Sigmoid colon (tissue), 7 donors: ENCODE measurements around the gene TECPR2. TPM values are rescaled to one million over a fixed set of nuclear protein-coding genes. Genes with fewer than 3 reads are reported as not detected.

Experiments
- DNase-seq: peaks from one replicate; pipeline ENCODE4 v3.0.0-alpha.2; 2019
- H3K27ac ChIP-seq, 4 donors: fragments of 200-600 bp; sonication (generic); one replicate each; pipeline ENCODE4 v1.5.1; 2016 to 2019; ENCODE audit warnings: mild to moderate bottlenecking in 1 of 4
- H3K27me3 ChIP-seq, 3 donors: fragments of 200-600 bp; sonication (generic); one replicate each; pipeline ENCODE4 v1.5.1; 2019; ENCODE audit warnings: mild to moderate bottlenecking in 1 of 3
- H3K36me3 ChIP-seq, 4 donors: fragments of 200-600 bp; sonication (generic); one replicate each; pipeline ENCODE4 v1.5.1; 2016 to 2019
- H3K4me1 ChIP-seq, 4 donors: fragments of 200-600 bp; sonication (generic); one replicate each; pipeline ENCODE4 v1.5.1; 2017 to 2019
- H3K4me3 ChIP-seq, 4 donors: fragments of 200-600 bp; sonication (generic); one replicate each; pipeline ENCODE4 v1.5.1; 2017 to 2019; ENCODE audit warnings: mild to moderate bottlenecking in 2 of 4, moderate library complexity in 1 of 4
- H3K9me3 ChIP-seq, 4 donors: fragments of 200-600 bp in 3 of 4; sonication (generic) in 3 of 4; one replicate each; pipeline versions ENCODE4 v1.5.1 to v1.6.1; 2013 to 2019
- EP300 ChIP-seq, 4 donors: sonication (generic); formaldehyde crosslinking; IDR thresholded peaks; one replicate each; pipeline ENCODE4 v1.6.1; 2017; ENCODE audit warnings: antibody characterized with exemption in 4 of 4
- POLR2A ChIP-seq, 2 donors: fragments of 450-650 bp; IDR thresholded peaks; one replicate each; pipeline ENCODE4 v1.6.1; 2016; ENCODE audit warnings: antibody characterized with exemption in 2 of 2, mild to moderate bottlenecking in 2 of 2, moderate library complexity in 2 of 2
- POLR2AphosphoS5 ChIP-seq, 4 donors: sonication (generic); formaldehyde crosslinking; IDR thresholded peaks; one replicate each; pipeline ENCODE4 v1.6.1; 2017; ENCODE audit warnings: antibody characterized with exemption in 4 of 4
- WGBS, 2 donors: extraction: QIAGEN DNeasy Blood & Tissue Kit; methylation state at CpG; one replicate each; pipeline ENCODE4 v1.1.7; 2013; 5-methylcytosine and 5-hydroxymethylcytosine counted together
- intact Hi-C: fragments of 100-400 bp; cut with DNase I; formaldehyde crosslinking; loops from one replicate; pipeline ENCODE4 v1.15.1; 2023
- polyA plus RNA-seq, 3 donors: library from polyadenylated mRNA; stranded (reverse); fragments of 200-250 nt; gene quantifications; one replicate each; pipeline ENCODE4 v1.2.3, GENCODE V29; 2013
- total RNA-seq, 4 donors: library from RNA; depleted of rRNA; stranded (reverse); fragments of >200 nt; gene quantifications; one replicate each; pipeline ENCODE4 v1.1.0, GENCODE V29; 2016
- TF ChIP-seq, protein P1 (sequence below), 4 experiments: fragments of 450-650 bp in 3 of 4; fragments of 200-600 bp in 1 of 4; IDR thresholded peaks; one replicate each; pipeline ENCODE4 v1.5.1; 2016 to 2019; ENCODE audit warnings: antibody characterized with exemption in 4 of 4, mild to moderate bottlenecking in 3 of 4, moderate library complexity in 2 of 4
- donor health status: healthy with polysubstance abuse.
- donor health status: Bipolar disorder and iron deficiency.
- donor health status: healthy.

The TECPR2 gene
- total and polyA plus RNA-seq, 7 donors = 2.1 to 51.0 (median 15.3) TPM

GRCh38 chr14:102493585-102493984 lies 130.8 kb downstream of the TECPR2 start:
- peaks cover 0 to 10% (median 0%) of the 10 kb centered on the region in 4 donors for H3K4me1 ChIP-seq
- no peak for DNase-seq
- intact Hi-C loops = no loop called here
- no peaks in the 10 kb centered on the region for H3K9me3 ChIP-seq
- TF ChIP-seq POLR2A (IDR thresholded peaks at IDR 0.05) = no peak
- TF ChIP-seq EP300 (IDR thresholded peaks at IDR 0.05) = no peak
- TF ChIP-seq, protein P1, sequence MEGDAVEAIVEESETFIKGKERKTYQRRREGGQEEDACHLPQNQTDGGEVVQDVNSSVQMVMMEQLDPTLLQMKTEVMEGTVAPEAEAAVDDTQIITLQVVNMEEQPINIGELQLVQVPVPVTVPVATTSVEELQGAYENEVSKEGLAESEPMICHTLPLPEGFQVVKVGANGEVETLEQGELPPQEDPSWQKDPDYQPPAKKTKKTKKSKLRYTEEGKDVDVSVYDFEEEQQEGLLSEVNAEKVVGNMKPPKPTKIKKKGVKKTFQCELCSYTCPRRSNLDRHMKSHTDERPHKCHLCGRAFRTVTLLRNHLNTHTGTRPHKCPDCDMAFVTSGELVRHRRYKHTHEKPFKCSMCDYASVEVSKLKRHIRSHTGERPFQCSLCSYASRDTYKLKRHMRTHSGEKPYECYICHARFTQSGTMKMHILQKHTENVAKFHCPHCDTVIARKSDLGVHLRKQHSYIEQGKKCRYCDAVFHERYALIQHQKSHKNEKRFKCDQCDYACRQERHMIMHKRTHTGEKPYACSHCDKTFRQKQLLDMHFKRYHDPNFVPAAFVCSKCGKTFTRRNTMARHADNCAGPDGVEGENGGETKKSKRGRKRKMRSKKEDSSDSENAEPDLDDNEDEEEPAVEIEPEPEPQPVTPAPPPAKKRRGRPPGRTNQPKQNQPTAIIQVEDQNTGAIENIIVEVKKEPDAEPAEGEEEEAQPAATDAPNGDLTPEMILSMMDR (IDR thresholded peaks at IDR 0.05) = no peak
- TF ChIP-seq POLR2AphosphoS5 (IDR thresholded peaks at IDR 0.05) = no peak
- WGBS, 2 donors = 96 to 98% methylated on average over 15 of the region's 15 CpGs
- peaks cover 0 to 19% (median 16%) of the 10 kb centered on the region in 4 donors for H3K36me3 ChIP-seq
- no peak overlapping the region for H3K4me3 ChIP-seq
- H3K27ac ChIP-seq = no peak overlapping the region
- no peaks in the 10 kb centered on the region for H3K27me3 ChIP-seq

DNA sequence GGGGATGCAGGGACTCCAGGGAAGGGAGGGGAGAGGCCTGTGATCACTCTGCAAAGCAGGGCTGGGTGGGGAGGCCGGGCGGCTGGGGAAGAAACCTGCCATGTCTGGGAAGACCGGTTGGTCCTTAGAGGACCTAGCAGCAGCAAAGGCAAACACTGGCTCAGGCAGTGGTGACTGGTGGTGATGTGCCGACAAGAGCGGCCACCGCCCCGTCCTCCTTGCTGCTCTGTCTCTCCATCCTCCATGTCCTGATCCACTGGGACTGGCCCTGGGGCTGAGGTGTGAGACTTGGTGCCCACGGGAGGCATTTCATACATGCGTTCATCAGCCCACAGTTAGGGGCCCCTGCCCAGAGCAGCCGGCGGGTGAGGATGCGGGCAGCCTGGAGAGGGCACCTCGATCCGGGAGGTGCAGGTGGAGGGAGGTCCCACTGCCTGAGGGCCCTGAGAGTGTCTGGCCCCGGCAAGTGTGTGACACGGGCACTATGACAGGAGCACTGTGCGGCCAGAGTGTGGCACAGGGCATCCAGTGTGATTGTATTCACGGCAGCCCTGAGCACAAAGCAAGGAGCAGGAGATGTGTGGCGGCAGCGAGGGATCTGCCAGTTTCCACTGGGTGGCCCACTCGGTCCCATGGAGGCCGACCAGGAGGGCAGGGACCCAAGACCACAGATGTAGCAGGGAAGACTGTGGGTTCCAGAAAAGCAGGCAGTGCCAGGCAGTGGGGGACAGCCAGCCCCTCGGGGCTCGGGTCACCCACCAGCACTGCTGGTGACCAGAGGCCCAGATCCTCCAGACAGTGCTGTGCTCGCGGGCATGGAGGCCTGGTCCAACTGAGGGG lies 133.0 kb downstream of the TECPR2 start:
- WGBS, 2 donors = 96% methylated on average over 26 of the region's 26 CpGs
- no peak for DNase-seq
- Histone ChIP-seq H3K27ac (no peak overlapping the region), H3K36me3 (peaks cover 0 to 27% (median 19%) of the 10 kb centered on the region in 4 donors), H3K27me3 (no peaks in the 10 kb centered on the region), H3K4me3 (no peak overlapping the region), H3K4me1 (peaks cover 0 to 17% (median 16%) of the 10 kb centered on the region in 4 donors), H3K9me3 (no peaks in the 10 kb centered on the region)
- TF ChIP-seq, protein P1 (IDR thresholded peaks at IDR 0.05) = no peak
- no peak for TF ChIP-seq EP300 (IDR thresholded peaks at IDR 0.05)
- TF ChIP-seq POLR2AphosphoS5 (IDR thresholded peaks at IDR 0.05) = no peak
- no peak for TF ChIP-seq POLR2A (IDR thresholded peaks at IDR 0.05)
- intact Hi-C loops = no loop called here

GRCh38 chr14:102496331-102496691 lies 133.6 kb downstream of the TECPR2 start:
- intact Hi-C loops = no loop called here
- Histone ChIP-seq H3K27ac (no peak overlapping the region), H3K4me1 (peaks cover 0 to 21% (median 19%) of the 10 kb centered on the region in 4 donors), H3K36me3 (peaks cover 0 to 27% (median 19%) of the 10 kb centered on the region in 4 donors), H3K27me3 (no peaks in the 10 kb centered on the region), H3K4me3 (no peak overlapping the region), H3K9me3 (no peaks in the 10 kb centered on the region)
- TF ChIP-seq POLR2A (IDR thresholded peaks at IDR 0.05) = no peak
- TF ChIP-seq, protein P1 (IDR thresholded peaks at IDR 0.05) = no peak
- no peak for TF ChIP-seq EP300 (IDR thresholded peaks at IDR 0.05)
- TF ChIP-seq POLR2AphosphoS5 (IDR thresholded peaks at IDR 0.05) = no peak
- 94 to 97% methylated on average over 11 of the region's 11 CpGs for WGBS, 2 donors
- no peak for DNase-seq

DNA sequence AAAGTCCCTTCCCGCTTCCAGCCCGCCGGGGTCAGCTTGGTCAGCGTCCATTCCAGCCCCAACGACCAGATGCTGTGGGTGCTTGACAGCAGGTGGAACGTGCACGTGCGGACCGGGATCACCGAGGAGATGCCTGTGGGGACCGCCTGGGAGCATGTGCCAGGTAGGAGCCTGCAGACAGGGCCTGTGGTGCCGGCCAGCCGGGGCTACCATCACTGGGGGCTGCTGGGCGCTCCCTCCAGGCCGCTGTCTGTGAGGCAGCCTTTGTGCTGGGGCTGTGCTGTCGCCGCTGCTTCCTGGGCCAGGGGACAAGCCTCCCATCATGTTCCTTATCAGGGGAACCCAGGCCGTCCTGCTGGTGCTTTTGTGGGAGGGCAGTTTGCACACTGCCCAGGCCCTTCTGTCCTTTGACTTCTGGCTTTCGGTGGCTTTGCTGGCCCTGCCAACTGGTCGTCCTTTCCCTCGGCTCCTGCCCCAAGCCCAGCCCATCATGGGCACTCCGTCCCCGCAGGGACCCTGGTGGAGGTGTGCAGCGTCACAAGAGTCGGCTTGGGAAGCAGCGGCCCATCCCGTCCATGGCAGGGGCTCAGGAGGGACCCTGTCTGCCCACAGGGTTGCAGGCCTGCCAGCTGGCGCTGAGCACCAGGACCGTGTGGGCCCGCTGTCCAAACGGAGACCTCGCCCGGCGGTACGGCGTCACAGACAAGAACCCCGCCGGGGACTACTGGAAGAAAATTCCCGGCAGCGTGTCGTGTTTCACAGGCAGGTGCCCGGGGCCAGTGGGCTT lies 134.4 kb downstream of the TECPR2 start:
- TF ChIP-seq POLR2AphosphoS5 (IDR thresholded peaks at IDR 0.05) = no peak
- Histone ChIP-seq H3K36me3 (peaks cover 0 to 27% (median 19%) of the 10 kb centered on the region in 4 donors), H3K4me1 (peaks cover 0 to 21% (median 19%) of the 10 kb centered on the region in 4 donors), H3K27me3 (no peaks in the 10 kb centered on the region), H3K27ac (no peak overlapping the region), H3K9me3 (no peaks in the 10 kb centered on the region), H3K4me3 (no peak overlapping the region)
- intact Hi-C loops = no loop called here
- 94 to 95% methylated on average over 42 of the region's 42 CpGs for WGBS, 2 donors
- no peak for DNase-seq
